ENCODE data around the gene SORCS2. TPM values are rescaled to one million over a fixed set of nuclear protein-coding genes. Genes with fewer than 3 reads are reported as not detected.

Gene SORCS2
- polyA plus RNA-seq, 1 donor from 2014 or later: 1.0 TPM

- peaks cover 3% of the 10 kb centered on the region for H3K9me3 ChIP-seq (ENCODE audit: low read length)
- TF ChIP-seq RAD21 (conservative IDR thresholded peaks at IDR 0.05) (no peak), TAF1 (IDR thresholded peaks at IDR 0.05; ENCODE audit: low read depth) (no peak), SMC3 (conservative IDR thresholded peaks at IDR 0.05; ENCODE audit: poor library complexity) (no peak), EP300 (conservative IDR thresholded peaks at IDR 0.05; ENCODE audit: poor library complexity, severe bottlenecking) (no peak), REST (IDR thresholded peaks at IDR 0.05; ENCODE audit: borderline replicate concordance) (no peak), POLR2AphosphoS5 (IDR thresholded peaks at IDR 0.05) (no peak), CTCF (IDR thresholded peaks at IDR 0.05; ENCODE audit: poor library complexity, severe bottlenecking) (no peak), MXI1 (conservative IDR thresholded peaks at IDR 0.05; ENCODE audit: poor library complexity, severe bottlenecking) (no peak), EZH2 (IDR thresholded peaks at IDR 0.05; ENCODE audit: borderline replicate concordance, insufficient read depth, low read length, poor library complexity, severe bottlenecking) (no peak)
- H3K27me3 ChIP-seq (ENCODE audit: insufficient read depth, low read depth, low read length): no peaks in the 10 kb centered on the region
- no peaks in the 10 kb centered on the region for H3K9me2 ChIP-seq (ENCODE audit: insufficient read depth, low read length)
- no peaks in the 10 kb centered on the region for H4K20me1 ChIP-seq (ENCODE audit: insufficient read depth)
- no peaks in the 10 kb centered on the region for H3F3A ChIP-seq (ENCODE audit: insufficient read depth, low read length, poor library complexity, severe bottlenecking)
- H3K4me3 ChIP-seq (ENCODE audit: low read length): no peak overlapping the region
- H3K36me3 ChIP-seq (ENCODE audit: insufficient read depth, low read length): no peaks in the 10 kb centered on the region
- no peak overlapping the region for H2AFZ ChIP-seq (ENCODE audit: low read depth, low read length)
- H3K9ac ChIP-seq (ENCODE audit: low read length): no peak overlapping the region
- no peak overlapping the region for H3K27ac ChIP-seq (ENCODE audit: low read length)
- no peaks in the 10 kb centered on the region for H3K79me2 ChIP-seq (replicated peaks; ENCODE audit: insufficient read depth, low read length)
- no peak overlapping the region for H3K4me2 ChIP-seq (ENCODE audit: low read length)
Observed at GRCh38 chr4:7323461-7323871, 131.1 kb downstream of the SORCS2 start.

- Histone ChIP-seq H3K9me2 (ENCODE audit: insufficient read depth, low read length) (no peaks in the 10 kb centered on the region), H3K27me3 (ENCODE audit: insufficient read depth, low read depth, low read length) (no peaks in the 10 kb centered on the region), H3K4me2 (ENCODE audit: low read length) (no peak overlapping the region), H3K79me2 (replicated peaks; ENCODE audit: insufficient read depth, low read length) (no peaks in the 10 kb centered on the region), H4K20me1 (ENCODE audit: insufficient read depth) (no peaks in the 10 kb centered on the region), H3F3A (ENCODE audit: insufficient read depth, low read length, poor library complexity, severe bottlenecking) (no peaks in the 10 kb centered on the region), H3K4me3 (ENCODE audit: low read length) (no peak overlapping the region), H3K36me3 (ENCODE audit: insufficient read depth, low read length) (no peaks in the 10 kb centered on the region), H3K27ac (ENCODE audit: low read length) (no peak overlapping the region), H3K9me3 (ENCODE audit: low read length) (peaks cover 3% of the 10 kb centered on the region), H3K9ac (ENCODE audit: low read length) (no peak overlapping the region), H2AFZ (ENCODE audit: low read depth, low read length) (no peak overlapping the region)
- no peak for TF ChIP-seq TAF1 (IDR thresholded peaks at IDR 0.05; ENCODE audit: low read depth)
- no peak for TF ChIP-seq RAD21 (conservative IDR thresholded peaks at IDR 0.05)
- no peak for TF ChIP-seq MXI1 (conservative IDR thresholded peaks at IDR 0.05; ENCODE audit: poor library complexity, severe bottlenecking)
- no peak for TF ChIP-seq EP300 (conservative IDR thresholded peaks at IDR 0.05; ENCODE audit: poor library complexity, severe bottlenecking)
- TF ChIP-seq SMC3 (conservative IDR thresholded peaks at IDR 0.05; ENCODE audit: poor library complexity): no peak
- TF ChIP-seq POLR2AphosphoS5 (IDR thresholded peaks at IDR 0.05): no peak
Observed at GRCh38 chr4:7323872-7324650, 131.7 kb downstream of the SORCS2 start.

Data from neural cell (in vitro differentiated cells).